Vagina (tissue), 2 donors: Measurements from ENCODE around the gene POU6F2.

ENCODE experiments used
- CTCF ChIP-seq, 3 experiments: fragments of 450-650 bp in 2 of 3; fragments of 200-600 bp in 1 of 3; sonication (generic) in 1 of 3; IDR thresholded peaks; one replicate each; pipeline ENCODE4 v1.5.1; 2017 to 2019; ENCODE audit warnings: antibody characterized with exemption in 3 of 3, mild to moderate bottlenecking in 2 of 3, moderate library complexity in 2 of 3
- POLR2A ChIP-seq, 2 donors: fragments of 450-650 bp; IDR thresholded peaks; one replicate each; pipeline ENCODE4 v1.6.1; 2017; ENCODE audit warnings: antibody characterized with exemption in 2 of 2, mild to moderate bottlenecking in 2 of 2, moderate library complexity in 2 of 2
- POLR2AphosphoS5 ChIP-seq, 2 donors: sonication (generic); formaldehyde crosslinking; IDR thresholded peaks; one replicate each; pipeline ENCODE4 v1.9.0; 2017; ENCODE audit warnings: antibody characterized with exemption in 2 of 2, mild to moderate bottlenecking in 2 of 2, low read depth in 1 of 2; ENCODE audit not compliant: insufficient read depth in 1 of 2

DNA sequence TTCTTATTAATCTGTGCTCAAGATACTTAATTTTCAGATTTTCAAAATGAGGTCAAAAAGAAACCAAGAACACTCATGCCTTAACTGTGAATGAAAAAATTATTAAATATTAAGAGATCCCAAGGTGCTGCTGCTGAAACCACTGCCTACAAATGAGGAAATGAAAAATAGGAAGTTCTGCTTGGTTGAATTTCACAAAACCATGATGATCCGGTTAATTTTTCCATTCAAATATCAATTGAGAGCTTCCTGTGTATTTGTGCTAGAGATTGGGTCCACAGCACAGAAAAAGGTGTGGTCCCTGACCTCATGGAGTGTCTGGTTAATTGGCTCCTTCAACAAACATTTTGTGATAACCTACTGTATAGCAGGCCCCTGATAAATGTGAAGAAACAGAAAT lies 455.8 kb downstream of the POU6F2 start:
- TF ChIP-seq CTCF (IDR thresholded peaks at IDR 0.05) = no peak
- no peak for TF ChIP-seq POLR2A (IDR thresholded peaks at IDR 0.05)
- no peak for TF ChIP-seq POLR2AphosphoS5 (IDR thresholded peaks at IDR 0.05; ENCODE audit: insufficient read depth in 1 of 2, low read depth in 1 of 2)
